ENCODE results near the gene ATG13. TPM values are rescaled to one million over a fixed set of nuclear protein-coding genes. Genes with fewer than 3 reads are reported as not detected.

Gene ATG13
- total RNA-seq, 4 donors from 2014 or later: 33.4 to 76.0 (median 67.0) TPM

DNA sequence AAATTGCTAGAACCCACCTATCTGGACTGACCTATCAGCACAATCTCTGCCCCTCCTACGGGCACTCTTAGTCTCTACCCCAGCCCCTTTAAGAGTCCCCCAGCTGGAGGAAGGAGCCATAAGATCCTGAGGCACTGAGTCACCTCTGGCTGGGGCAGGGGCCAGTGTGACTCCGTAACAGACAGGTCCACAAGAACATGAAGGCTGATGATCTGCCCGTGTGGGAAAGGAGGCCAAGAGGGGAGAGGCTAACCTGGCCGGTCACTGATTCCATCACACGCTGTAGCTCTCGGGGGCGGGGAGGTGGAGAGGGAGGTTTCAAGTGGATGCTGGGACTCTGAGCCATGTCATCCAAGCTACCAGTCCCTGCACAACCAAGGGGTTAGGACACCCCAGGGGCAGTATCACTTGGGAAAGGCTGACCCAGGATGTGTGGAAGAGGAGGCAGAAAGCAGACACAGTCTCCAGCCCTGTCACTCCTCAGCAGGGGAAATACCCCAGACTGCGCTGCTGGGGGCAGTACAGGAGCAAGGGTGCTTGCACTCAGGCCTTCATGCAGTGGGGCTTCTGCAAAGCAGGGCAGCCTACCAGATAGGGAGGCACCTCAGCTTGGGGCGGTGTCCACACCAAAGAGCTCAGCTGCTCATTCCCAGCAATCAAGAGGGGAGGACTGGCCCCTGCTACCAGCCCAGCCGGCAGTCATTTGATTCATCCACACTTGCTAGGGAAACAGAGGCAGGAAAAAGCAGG is 60.8 kb downstream of the ATG13 start:
- in situ Hi-C loops (cut with MboI; ENCODE audit: low sequenced_read_pairs in 4 of 4): no loop called here
- ATAC-seq (no peak), DNase-seq (no peak)

DNA sequence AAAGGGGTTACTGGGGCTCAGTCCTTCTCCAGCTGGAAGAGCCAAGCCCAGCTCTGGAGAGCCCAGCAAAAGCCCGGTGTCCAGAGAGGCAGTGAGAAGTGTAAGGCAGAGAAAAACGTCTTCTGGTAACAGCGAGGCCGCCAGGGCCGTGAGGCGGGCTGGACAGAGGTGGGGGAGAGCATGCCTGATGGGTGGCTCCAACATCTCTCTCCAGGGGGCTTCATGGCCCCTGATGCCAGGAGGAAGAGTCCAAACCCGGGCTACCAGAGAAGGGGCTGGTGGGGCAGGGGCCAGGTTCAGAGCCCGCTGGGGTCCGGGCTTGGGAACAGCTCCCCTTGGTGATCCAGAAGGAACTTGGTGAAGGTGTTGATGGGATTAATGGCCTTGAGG is 61.4 kb downstream of the ATG13 start:
- intact Hi-C loops (cut with DNase I; ENCODE audit: low total_unique reads) (no loop called here), in situ Hi-C loops (cut with MboI; ENCODE audit: low sequenced_read_pairs in 4 of 4) (no loop called here)
- ATAC-seq: no peak
- Histone ChIP-seq H3K4me3 (no peak overlapping the region), H3K36me3 (peaks cover 0 to 41% of the 10 kb centered on the region in 2 donors), H3K9me3 (no peaks in the 10 kb centered on the region), H3K27me3 (no peaks in the 10 kb centered on the region), H3K4me1 (peaks cover 22 to 40% of the 10 kb centered on the region in 2 donors), H3K27ac (peak overlapping the region in 3 of 4 donors; percentile 40 to 88 (median 85))
- no peak for TF ChIP-seq POLR2A (IDR thresholded peaks at IDR 0.05)
- TF ChIP-seq, protein P1, sequence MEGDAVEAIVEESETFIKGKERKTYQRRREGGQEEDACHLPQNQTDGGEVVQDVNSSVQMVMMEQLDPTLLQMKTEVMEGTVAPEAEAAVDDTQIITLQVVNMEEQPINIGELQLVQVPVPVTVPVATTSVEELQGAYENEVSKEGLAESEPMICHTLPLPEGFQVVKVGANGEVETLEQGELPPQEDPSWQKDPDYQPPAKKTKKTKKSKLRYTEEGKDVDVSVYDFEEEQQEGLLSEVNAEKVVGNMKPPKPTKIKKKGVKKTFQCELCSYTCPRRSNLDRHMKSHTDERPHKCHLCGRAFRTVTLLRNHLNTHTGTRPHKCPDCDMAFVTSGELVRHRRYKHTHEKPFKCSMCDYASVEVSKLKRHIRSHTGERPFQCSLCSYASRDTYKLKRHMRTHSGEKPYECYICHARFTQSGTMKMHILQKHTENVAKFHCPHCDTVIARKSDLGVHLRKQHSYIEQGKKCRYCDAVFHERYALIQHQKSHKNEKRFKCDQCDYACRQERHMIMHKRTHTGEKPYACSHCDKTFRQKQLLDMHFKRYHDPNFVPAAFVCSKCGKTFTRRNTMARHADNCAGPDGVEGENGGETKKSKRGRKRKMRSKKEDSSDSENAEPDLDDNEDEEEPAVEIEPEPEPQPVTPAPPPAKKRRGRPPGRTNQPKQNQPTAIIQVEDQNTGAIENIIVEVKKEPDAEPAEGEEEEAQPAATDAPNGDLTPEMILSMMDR (IDR thresholded peaks at IDR 0.05 in 4 of 5, conservative IDR thresholded peaks at IDR 0.05 in 1 of 5): no peak
- no peak for DNase-seq

More for the DNA sequence above, 60.8 kb downstream of the ATG13 start:
- H3K4me1 ChIP-seq: peaks cover 22 to 35% of the 10 kb centered on the region in 2 donors
- no peaks in the 10 kb centered on the region for H3K27me3 ChIP-seq
- no peak overlapping the region for H3K4me3 ChIP-seq
- H3K27ac ChIP-seq: peak overlapping the region; percentile 40 to 92 (median 86)
- intact Hi-C loops (cut with DNase I; ENCODE audit: low total_unique reads): no loop called here
- TF ChIP-seq, protein P1 (IDR thresholded peaks at IDR 0.05 in 4 of 5, conservative IDR thresholded peaks at IDR 0.05 in 1 of 5): no peak
- no peak for TF ChIP-seq POLR2A (IDR thresholded peaks at IDR 0.05)
- peaks cover 0 to 46% of the 10 kb centered on the region in 2 donors for H3K36me3 ChIP-seq
- no peaks in the 10 kb centered on the region for H3K9me3 ChIP-seq

DNA sequence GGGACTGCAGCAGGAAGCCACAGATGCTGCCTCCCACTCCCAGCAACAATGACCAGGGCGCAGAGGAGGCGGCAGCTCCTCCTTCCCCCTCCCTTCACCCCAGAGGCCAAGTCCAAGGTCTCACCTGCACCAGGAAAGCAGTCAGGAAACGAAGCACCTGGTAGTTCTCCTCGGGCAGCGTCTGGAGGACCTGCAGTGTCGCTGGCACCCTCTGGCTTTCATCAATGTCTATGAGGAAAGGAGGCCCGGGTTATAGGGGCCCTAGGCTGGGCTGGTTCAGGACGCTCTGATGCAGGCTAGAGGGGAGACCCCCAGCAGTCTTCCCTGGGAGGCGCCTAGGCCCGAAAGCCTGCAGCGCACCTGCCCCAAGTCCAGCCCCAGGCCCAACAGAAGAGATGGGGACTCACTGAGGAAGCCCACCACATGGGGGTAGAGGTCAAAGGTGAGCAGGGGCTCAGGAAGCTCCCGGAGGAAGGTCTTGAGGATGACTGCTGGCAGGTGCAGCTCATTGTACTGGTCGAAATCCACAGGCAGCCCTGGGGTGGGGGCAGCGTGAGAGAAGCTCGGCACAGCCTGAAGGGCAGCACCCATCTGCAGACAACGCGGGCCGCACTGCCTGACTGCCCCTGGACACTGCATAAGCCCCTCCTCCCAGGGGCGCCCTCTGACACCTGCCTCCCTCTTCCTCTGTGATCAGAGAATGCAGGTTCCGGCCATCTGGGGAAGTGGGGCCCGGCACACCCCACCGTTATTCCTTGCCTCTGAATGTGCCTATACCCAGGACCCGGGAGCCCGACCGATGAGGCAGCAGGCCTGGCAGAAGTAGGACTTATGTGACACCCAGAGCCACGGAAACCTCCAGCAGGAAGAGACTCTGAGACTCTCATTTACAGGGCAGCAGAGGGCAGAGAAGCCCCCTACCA is 62.1 kb downstream of the ATG13 start:
- peaks cover 0 to 41% of the 10 kb centered on the region in 2 donors for H3K36me3 ChIP-seq
- DNase-seq: no peak
- no peaks in the 10 kb centered on the region for H3K27me3 ChIP-seq
- no peak overlapping the region for H3K27ac ChIP-seq
- ATAC-seq: no peak
- peaks cover 25 to 43% of the 10 kb centered on the region in 2 donors for H3K4me1 ChIP-seq
- H3K9me3 ChIP-seq: no peaks in the 10 kb centered on the region
- TF ChIP-seq, protein P1 (IDR thresholded peaks at IDR 0.05 in 4 of 5, conservative IDR thresholded peaks at IDR 0.05 in 1 of 5): no peak
- TF ChIP-seq POLR2A (IDR thresholded peaks at IDR 0.05): no peak
- in situ Hi-C loops (cut with MboI; ENCODE audit: low sequenced_read_pairs in 4 of 4) (no loop called here), intact Hi-C loops (cut with DNase I; ENCODE audit: low total_unique reads) (no loop called here)
- H3K4me3 ChIP-seq: no peak overlapping the region

DNA sequence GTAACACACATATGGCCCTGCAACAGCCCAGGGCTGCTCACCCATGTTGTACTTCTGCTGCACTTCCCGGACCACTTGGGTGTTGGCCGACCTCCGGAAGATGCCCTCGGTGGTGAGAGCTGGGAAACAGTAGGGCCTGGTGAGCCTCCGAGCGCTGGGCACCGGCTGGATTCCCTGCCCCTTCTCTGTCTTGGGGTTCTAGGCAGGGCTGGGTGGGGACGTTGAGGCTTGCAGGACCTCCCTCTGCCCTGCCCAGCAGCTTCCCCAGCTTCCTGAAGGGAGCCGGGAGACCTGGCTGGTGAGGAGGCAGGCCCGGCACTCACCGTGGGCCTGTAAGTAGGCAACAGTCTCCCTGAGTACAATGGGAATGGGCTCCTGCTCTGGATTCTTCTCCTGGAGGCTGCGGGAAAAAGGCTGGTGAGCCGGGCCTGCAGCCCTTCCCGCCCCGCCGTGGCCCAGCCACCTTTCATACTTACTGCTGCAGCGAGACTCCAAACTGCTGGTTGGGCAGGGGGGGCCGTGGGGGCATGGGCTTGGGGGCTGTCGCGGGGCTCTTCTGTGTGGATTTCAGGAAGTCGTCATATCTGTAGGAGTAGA is 62.9 kb downstream of the ATG13 start:
- Histone ChIP-seq H3K4me3 (no peak overlapping the region), H3K4me1 (peaks cover 22 to 43% of the 10 kb centered on the region in 2 donors), H3K9me3 (no peaks in the 10 kb centered on the region), H3K36me3 (peaks cover 0 to 41% of the 10 kb centered on the region in 2 donors), H3K27me3 (no peaks in the 10 kb centered on the region), H3K27ac (no peak overlapping the region)
- intact Hi-C loops (cut with DNase I; ENCODE audit: low total_unique reads) (no loop called here), in situ Hi-C loops (cut with MboI; ENCODE audit: low sequenced_read_pairs in 4 of 4) (no loop called here)
- no peak for TF ChIP-seq POLR2A (IDR thresholded peaks at IDR 0.05)
- TF ChIP-seq, protein P1 (IDR thresholded peaks at IDR 0.05 in 4 of 5, conservative IDR thresholded peaks at IDR 0.05 in 1 of 5): no peak
- DNase-seq (no peak), ATAC-seq (no peak)

Data from gastrocnemius medialis (tissue), 4 donors.